ENCODE results near the gene AKAP13. TPM values are rescaled to one million over a fixed set of nuclear protein-coding genes. Genes with fewer than 3 reads are reported as not detected.

AKAP13 gene
- polyA plus RNA-seq, 3 donors: 79.6 to 92.8 (median 87.3) TPM

DNA sequence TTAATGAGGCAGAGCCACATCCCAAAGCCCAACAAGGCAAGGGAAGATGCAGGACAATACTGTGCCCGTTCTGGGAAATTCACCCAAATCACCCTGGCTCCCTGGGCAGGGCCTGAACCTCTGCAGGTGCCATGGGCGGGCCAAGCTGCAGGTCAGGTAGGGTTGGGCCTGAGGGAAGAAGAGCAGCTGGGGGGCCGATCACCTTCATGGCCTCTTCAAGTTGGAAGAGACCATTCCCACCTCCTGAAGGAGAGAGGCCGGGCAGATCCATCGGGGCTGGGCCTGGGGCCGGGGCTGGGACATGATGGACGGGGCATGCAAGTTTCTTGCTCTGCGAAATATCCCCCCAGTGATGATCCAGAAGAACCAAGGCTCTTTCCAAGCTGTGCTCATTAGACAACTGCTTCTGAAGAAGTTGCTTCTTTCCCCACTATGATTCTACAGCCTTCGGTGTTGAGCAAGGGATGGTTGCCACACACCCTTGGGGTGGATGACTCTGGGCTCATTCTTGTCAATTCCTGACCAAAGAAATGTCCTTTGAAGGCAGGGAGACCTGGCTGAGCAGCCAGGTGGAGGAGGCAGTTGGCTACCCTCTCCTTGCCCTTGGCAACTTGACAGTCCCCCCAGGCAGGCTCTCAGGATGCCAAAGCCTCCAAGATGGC, 376.1 kb downstream of the AKAP13 start:
- no peak for DNase-seq (ENCODE audit: low read depth in 3 of 3, low spot score in 2 of 3)

- DNase-seq (ENCODE audit: low read depth in 3 of 3, low spot score in 2 of 3): no peak
Measured at GRCh38 chr15:85757073-85757938, 376.9 kb downstream of the AKAP13 start.

DNA sequence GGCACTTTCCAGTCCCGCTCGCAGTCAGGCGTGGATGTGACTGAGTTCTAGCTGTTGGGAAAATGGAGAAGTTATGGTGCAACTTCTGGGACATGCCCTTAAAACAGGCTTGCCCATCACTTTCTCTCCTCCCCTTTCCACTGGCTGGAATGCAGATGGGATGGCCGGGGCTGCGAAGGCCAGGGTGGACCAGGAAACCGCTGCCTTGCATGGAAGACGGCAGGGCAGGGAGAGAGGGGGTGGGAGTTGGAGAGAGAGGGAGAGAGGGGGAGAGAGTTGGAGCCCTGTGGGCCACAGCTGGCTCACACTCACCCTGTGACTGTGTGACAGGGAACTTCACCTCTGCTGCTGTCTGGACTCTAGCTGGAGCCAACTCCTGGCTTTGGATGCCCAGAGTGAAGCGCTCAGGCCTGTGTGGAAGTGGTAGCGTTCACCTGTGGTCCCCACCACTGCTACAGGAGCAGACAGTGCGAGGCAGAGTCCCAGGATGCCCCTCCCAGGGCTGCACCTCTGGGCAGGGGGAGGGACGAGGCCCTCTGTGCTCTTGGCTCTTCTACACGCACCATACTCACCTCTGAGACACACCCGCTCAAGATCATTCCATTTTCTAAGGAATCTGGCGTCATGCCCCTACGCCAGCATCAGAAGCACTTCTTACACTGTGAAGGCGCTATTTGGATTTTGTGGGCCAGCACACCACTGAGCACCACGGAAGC, 377.7 kb downstream of the AKAP13 start:
- DNase-seq (ENCODE audit: low read depth in 3 of 3, low spot score in 2 of 3): no peak

GRCh38 chr15:85758655-85758978, 378.2 kb downstream of the AKAP13 start:
- DNase-seq (ENCODE audit: low read depth in 3 of 3, low spot score in 2 of 3): no peak

- DNase-seq (ENCODE audit: low read depth in 3 of 3, low spot score in 2 of 3): no peak
Measured at GRCh38 chr15:85759376-85759775, 379.0 kb downstream of the AKAP13 start.

- no peak for DNase-seq (ENCODE audit: low read depth in 3 of 3, low spot score in 2 of 3)
Measured at GRCh38 chr15:85760049-85760448, 379.6 kb downstream of the AKAP13 start.

DNA sequence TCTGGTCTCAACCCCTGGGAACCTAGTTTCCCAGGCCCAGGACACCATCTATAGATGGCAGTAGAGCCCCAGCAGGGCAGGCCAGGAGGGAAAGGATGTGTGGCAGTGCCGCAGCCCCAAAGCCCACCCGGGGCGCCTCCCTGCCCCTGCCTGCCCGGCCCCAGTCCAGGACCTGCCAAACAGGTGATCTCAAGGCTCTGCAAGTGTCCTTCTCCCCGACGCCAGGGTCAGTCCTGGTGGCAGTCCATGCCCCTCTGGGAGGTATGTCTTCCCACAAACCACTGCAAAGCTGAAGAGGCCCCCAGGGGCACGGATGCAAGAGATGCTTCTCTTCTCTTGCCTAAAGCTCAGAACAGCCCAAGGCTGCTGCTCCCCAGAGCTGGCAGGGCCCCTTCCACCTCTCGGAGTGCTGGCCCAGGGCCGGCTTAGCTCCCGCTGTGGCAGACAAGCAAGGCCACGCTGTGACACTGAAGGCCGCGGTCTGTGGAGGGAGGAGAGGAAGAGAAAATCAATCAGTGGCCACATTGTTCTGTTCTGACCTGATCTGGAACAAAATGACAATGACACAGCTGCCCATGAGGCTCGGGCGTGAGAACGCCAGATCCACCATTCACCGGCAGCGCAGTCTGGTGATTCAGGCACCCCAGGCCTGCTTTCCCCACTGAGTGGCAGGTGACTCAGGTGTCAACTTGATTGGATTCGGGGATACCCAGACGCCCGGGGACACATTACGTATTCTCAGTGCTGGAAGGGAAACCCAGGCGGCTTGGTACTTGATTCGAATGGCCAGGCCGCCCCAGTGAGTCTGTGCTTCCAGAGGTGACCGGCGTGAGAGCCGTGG, 380.3 kb downstream of the AKAP13 start:
- DNase-seq (ENCODE audit: low read depth in 3 of 3, low spot score in 2 of 3): no peak

DNA sequence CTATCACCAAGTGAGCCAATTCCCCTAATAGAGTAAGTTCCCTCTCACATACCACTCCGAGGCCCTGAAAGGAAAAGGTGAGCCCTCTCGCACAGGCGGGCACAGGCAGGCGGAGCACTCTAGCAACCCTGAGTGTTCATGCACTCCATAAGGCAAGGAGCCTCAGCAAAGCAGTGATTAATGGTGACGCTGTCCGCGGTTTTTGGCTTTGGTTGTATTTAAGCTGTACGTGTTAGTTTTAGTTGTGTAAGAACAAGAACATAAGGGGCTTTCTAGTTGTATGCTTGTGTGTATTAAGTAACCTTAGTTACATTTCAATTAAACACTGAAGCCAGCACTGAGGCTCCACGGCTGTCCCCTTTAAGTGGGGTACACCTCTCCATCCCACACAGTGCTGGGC, 381.2 kb downstream of the AKAP13 start:
- no peak for DNase-seq (ENCODE audit: low read depth in 3 of 3, low spot score in 2 of 3)

DNA sequence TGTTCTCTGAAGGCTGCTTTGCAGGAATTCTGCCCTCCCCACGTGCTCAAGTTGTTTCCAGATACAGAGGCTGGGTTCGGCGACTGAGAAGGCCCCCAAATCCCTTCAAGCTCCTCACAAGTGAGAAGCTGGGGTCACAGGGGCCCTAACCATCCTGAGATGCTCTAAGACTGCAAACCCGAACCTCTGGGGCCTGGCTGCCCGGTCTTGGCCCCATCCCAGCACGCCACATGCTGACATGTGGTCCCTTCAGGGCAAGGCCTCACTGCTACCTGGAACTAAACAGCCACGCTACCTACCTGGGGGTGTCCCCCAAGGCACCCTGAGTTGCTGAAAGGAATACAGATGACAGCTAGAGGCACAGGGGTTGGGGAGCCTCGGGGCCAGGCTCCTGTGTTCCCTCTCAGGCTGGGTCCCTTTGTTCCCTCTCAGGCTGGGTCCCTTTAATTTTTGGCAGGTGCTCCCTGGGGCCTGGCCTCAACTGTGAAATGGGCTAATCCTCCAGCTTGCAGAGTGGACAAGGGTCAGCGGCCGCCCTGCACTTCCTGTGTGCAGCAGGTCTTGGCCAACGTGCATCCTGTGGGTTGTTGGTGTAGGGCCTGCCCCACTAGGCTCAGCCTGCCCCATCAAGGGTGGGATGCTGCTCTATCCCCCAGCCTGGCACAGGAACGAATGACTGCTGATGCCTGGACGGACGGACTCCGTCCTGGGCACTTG, 381.8 kb downstream of the AKAP13 start:
- no peak for DNase-seq (ENCODE audit: low read depth in 3 of 3, low spot score in 2 of 3)

DNA sequence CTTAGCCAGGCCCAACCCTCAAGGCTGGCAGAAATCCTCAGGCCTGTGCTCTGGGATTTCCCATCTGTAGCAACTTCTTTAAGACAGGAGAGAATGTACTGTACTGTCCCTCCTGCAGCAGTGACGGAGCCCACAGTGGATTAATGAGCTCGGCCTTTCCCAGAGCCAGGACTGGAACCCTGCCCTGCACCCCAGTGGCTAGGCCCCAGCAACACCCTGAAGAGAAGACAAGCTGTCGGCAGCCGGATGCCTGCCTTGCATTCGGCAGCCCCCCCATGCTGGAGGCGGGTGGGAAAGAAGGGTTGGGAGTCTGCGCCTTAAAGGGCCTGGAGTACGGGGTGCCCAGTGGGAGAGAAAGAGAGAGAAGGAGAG, 382.3 kb downstream of the AKAP13 start:
- no peak for DNase-seq (ENCODE audit: low read depth in 3 of 3, low spot score in 2 of 3)

DNA sequence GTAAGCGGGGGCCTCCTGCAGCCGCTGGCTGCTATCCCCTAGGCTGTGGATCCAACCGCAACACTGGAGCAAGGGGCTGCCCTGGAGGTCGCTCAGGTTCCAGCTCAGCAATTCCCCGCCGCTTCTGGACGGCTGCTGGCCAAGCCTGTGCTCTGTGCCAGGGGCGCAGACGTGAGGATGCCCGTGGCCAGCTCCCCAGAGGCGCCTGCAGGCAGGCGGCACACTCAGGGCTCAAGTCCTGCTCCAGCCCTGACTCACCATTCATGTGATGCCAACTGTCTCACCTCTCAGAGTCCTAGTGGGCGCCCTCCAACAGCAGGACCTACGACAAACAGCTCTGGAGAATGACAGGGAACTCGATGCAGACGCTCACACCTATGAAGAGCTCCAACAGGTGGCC, 382.8 kb downstream of the AKAP13 start:
- DNase-seq (ENCODE audit: low read depth in 3 of 3, low spot score in 2 of 3): no peak

GRCh38 chr15:85763673-85764633, 383.6 kb downstream of the AKAP13 start:
- DNase-seq (ENCODE audit: low read depth in 3 of 3, low spot score in 2 of 3): no peak

DNA sequence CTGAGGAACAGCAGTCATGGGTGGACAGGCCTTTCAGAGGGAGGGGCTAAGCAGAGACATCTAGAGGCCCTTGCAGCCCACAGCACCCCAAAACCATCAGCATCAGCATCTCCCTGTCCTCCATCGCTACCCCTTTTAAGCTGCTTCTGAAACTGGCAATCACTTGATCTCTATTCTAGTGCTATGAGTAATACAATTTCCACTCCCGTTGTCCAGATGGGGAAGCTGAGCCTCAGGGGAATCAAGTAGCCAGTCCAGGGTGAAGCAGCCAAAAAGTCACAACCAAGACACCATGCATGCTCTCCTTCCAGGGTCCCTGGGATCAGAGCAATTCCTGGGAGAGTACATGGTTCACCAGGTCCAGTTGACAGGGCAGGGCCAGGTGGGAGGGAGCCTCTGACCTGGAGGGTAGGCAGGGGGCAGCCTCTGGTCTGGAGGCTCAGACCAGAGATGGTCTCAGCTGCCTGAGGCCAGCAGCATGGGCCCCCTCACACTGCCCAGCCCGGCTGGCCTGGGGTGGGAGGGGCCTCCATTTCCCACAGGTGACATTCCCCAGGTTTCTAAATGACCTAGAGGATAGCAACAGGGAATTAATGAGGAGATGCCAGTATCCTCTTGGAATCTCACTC, 384.4 kb downstream of the AKAP13 start:
- DNase-seq (ENCODE audit: low read depth in 3 of 3, low spot score in 2 of 3): no peak

DNA sequence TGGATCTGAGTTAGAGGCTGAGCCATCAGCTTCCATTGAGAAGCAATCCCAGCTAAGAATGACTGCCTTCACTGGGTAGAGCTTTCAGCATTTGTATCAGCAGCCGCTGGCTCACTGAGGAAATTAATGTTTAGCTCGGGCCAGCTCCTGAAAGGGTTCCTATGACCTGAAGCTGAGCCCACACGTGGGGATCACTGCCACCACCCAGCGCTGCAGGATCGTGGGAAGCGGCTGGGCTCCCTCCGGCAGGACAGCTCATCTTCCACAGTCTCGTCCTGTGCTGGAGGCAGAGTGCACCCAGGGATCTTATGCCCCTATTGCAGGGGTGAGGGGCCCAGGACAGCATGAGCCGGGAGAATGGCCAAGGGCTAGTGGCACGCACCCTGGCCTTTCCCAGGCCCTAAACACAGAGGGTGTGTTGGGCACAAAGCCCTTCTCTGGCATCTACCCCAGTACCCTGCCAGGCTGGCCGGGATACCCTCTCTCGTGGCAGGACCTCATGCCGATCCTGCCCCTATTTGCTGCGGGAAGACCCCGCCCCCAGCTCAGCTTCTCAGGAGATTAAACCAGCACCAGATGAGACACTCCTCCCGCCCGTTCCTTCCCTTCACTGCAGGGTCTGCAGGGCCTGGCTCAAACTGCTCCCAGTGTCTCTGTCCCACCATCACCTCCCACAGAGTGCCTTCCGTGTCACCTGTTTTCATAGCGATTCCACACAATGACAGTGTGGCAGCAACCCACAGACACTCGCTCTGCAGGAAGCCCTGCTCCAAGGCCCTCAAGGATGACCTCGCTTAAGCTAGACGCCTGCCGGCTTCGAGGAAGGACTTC, 385.8 kb downstream of the AKAP13 start:
- no peak for DNase-seq (ENCODE audit: low read depth in 3 of 3, low spot score in 2 of 3)

- DNase-seq (ENCODE audit: low read depth in 3 of 3, low spot score in 2 of 3): no peak
Measured at GRCh38 chr15:85767785-85768529, 387.6 kb downstream of the AKAP13 start.

DNA sequence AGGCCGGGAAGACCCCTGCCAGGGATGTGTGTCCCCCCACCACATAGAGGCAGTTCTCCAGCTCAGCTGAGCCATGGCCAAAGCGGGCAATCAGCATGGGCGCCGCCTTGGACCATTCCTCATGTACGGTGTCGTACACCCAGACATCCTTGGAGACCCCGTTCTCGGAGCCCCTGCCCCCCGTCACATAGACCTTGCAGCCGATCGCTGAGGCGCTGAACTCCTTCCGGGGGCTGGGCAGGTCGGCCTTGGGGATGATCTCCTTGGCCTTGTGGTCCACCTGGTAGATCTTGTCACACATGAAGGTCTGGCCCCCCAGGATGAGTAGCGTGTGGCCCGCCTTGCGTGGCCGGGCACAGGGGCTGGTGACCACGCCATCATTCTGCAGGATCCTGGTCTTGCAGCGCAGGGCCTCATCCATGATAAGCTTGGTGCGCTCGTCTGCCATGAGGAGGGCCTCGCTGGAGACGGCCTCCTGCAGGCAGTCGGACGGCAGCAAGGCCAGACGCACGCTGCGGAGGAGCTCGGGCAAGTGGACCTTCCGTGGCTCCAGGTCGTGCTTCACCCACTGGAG, 388.3 kb downstream of the AKAP13 start:
- DNase-seq (ENCODE audit: low read depth in 3 of 3, low spot score in 2 of 3): no peak
